WTC11 (cell line): ENCODE results near the gene SLC45A1.

ENCODE experiments used
- ATF3 ChIP-seq: sonication (generic); formaldehyde crosslinking; conservative IDR thresholded peaks from 2 replicates; pipeline ENCODE4 v1.8.1; 2022; ENCODE audit warnings: mild to moderate bottlenecking, missing genetic modification reagents
- CTCF ChIP-seq: fragments of 200-600 bp; IDR thresholded peaks from 2 replicates; pipeline ENCODE4 v1.8.0; 2022; ENCODE audit warnings: antibody characterized with exemption
- FOXP4 ChIP-seq: sonication (generic); formaldehyde crosslinking; IDR thresholded peaks from 2 replicates; pipeline ENCODE4 v1.8.0; 2022; ENCODE audit warnings: mild to moderate bottlenecking, missing genetic modification reagents
- GABPB1 ChIP-seq: sonication (generic); formaldehyde crosslinking; IDR thresholded peaks from 2 replicates; pipeline ENCODE4 v1.8.1; 2023; ENCODE audit warnings: mild to moderate bottlenecking, missing genetic modification reagents
- IRF1 ChIP-seq: sonication (generic); formaldehyde crosslinking; IDR thresholded peaks from 2 replicates; pipeline ENCODE4 v1.8.0; 2023; ENCODE audit warnings: missing genetic modification reagents
- TEAD4 ChIP-seq: sonication (generic); formaldehyde crosslinking; IDR thresholded peaks from 2 replicates; pipeline ENCODE4 v1.8.0; 2022; ENCODE audit warnings: mild to moderate bottlenecking, missing genetic modification reagents
- ZNF396 ChIP-seq: fragments of 250-450 bp; sonication (Bioruptor Pico); IDR thresholded peaks from 2 replicates; pipeline ENCODE4 v1.8.0; 2021; ENCODE audit warnings: mild to moderate bottlenecking, moderate library complexity, borderline replicate concordance

GRCh38 chr1:8314346-8315280 lies 3.3 kb upstream of the SLC45A1 start:
- TF ChIP-seq ZNF396 (CRISPR knock-in tag): no peak
- TF ChIP-seq GABPB1: no peak
- no peak for TF ChIP-seq FOXP4
- TF ChIP-seq CTCF: peak; percentile 84
- TF ChIP-seq TEAD4 (CRISPR knock-in tag): no peak
- no peak for TF ChIP-seq ATF3 (CRISPR knock-in tag)
- TF ChIP-seq IRF1 (CRISPR knock-in tag): no peak
